GM12878 (cell line): ENCODE measurements around the gene TLR9. TPM values are rescaled to one million over a fixed set of nuclear protein-coding genes. Genes with fewer than 3 reads are reported as not detected.

Source experiments
- ATAC-seq: fragments of 200-7000 bp; cut with Tn5 transposase; 3 replicates; pipeline ENCODE4 v1.9.1; 2020; ENCODE audit warnings: mild to moderate bottlenecking, moderate library complexity
- BruUV-seq: library from RNA; stranded (reverse); fragments of 400-500 nt; replicated peaks from 2 replicates; lab custom pipeline; 2021; lab: Mats Ljungman, UMichigan
- CTCF ChIA-PET: fragments of 300-600 bp; sonication (Branson Sonifier 250); formaldehyde crosslinking; extraction: SDS; loops from one replicate; lab custom pipeline; 2021; ENCODE audit warnings: inconsistent platforms; lab: Yijun Ruan, JAX
- POLR2A ChIA-PET: fragments of 350-600 bp; formaldehyde crosslinking; extraction: SDS; loops from one replicate; lab custom pipeline; 2021; ENCODE audit warnings: inconsistent platforms; lab: Charles Lee
- RAD21 ChIA-PET: fragments of 300-600 bp; sonication (Branson Sonifier 250); formaldehyde crosslinking; loops from one replicate; lab custom pipeline; 2023; ENCODE audit warnings: antibody characterized with exemption; ENCODE audit not compliant: unreplicated experiment; lab: Charles Lee
- SMC1A ChIA-PET: fragments of 300-600 bp; sonication (Branson Sonifier 250); formaldehyde crosslinking; loops from one replicate; lab custom pipeline; 2023; ENCODE audit not compliant: unreplicated experiment, uncharacterized antibody; lab: Charles Lee
- DNase-seq: peaks from one replicate; pipeline ENCODE4 v3.0.0-alpha.2; 2011; ENCODE audit warnings: low read depth, low spot score
- FAIRE-seq: peaks from 3 replicates; lab custom pipeline; 2011; peaks lifted over from hg19 to GRCh38; lab: Jason Lieb, UNC
- H2AFZ ChIP-seq: 2 replicates; pipeline ENCODE4 v1.6.0; 2011; ENCODE audit warnings: low read depth, low read length, control low read depth; ENCODE audit not compliant: control insufficient read depth
- H3K27ac ChIP-seq: 2 replicates; pipeline ENCODE4 v1.5.1; 2011; ENCODE audit warnings: control low read depth; ENCODE audit not compliant: control insufficient read depth, insufficient read depth
- H3K27me3 ChIP-seq, 2 experiments: replicated peaks in 1 of 2; 2 replicates each; pipeline versions ENCODE4 v1.6.0 to v1.6.1; 2011; ENCODE audit warnings: low read length in 1 of 2; ENCODE audit not compliant: control insufficient read depth in 2 of 2, insufficient read depth in 2 of 2
- H3K36me3 ChIP-seq, 2 experiments: 2 replicates each; pipeline ENCODE4 v1.5.1; 2011; ENCODE audit warnings: low read length in 1 of 2; ENCODE audit not compliant: control insufficient read depth in 2 of 2, insufficient read depth in 2 of 2
- H3K4me1 ChIP-seq: 2 replicates; pipeline ENCODE4 v1.6.1; 2011; ENCODE audit warnings: mild to moderate bottlenecking, low read length, moderate library complexity, mixed read lengths; ENCODE audit not compliant: control insufficient read depth, insufficient read depth
- H3K4me2 ChIP-seq: 2 replicates; pipeline ENCODE4 v1.6.0; 2011; ENCODE audit warnings: control low read depth; ENCODE audit not compliant: control insufficient read depth, insufficient read depth
- H3K4me3 ChIP-seq: fragments of 200-600 bp; sonication (generic); 2 replicates; pipeline ENCODE4 v1.5.1; 2016
- H3K79me2 ChIP-seq: 2 replicates; pipeline ENCODE4 v1.6.0; 2011; ENCODE audit warnings: low read length; ENCODE audit not compliant: control insufficient read depth, insufficient read depth
- H3K9ac ChIP-seq: 2 replicates; pipeline ENCODE4 v1.8.0; 2011; ENCODE audit warnings: low read length, control low read depth, mixed read lengths; ENCODE audit not compliant: control insufficient read depth, insufficient read depth
- H3K9me3 ChIP-seq: replicated peaks from 3 replicates; pipeline ENCODE4 v1.5.1; 2011; ENCODE audit warnings: mild to moderate bottlenecking, low read length; ENCODE audit not compliant: control insufficient read depth, insufficient read depth
- H4K20me1 ChIP-seq: 2 replicates; pipeline ENCODE4 v1.6.0; 2011; ENCODE audit not compliant: control insufficient read depth, insufficient read depth
- JUND ChIP-seq: IDR thresholded peaks from 2 replicates; pipeline ENCODE4 v1.6.1; 2012; ENCODE audit warnings: low read depth, mild to moderate bottlenecking, low read length, improper control_type of control experiment, moderate library complexity
- KLF5 ChIP-seq: fragments of 450-650 bp; IDR thresholded peaks from 2 replicates; pipeline ENCODE4 v1.6.1; 2014; ENCODE audit warnings: mild to moderate bottlenecking; ENCODE audit not compliant: partially characterized antibody
- PBX3 ChIP-seq: IDR thresholded peaks from 2 replicates; pipeline ENCODE4 v1.6.1; 2011; ENCODE audit warnings: mild to moderate bottlenecking, low read depth, low read length, moderate library complexity; ENCODE audit not compliant: insufficient replicate concordance
- RBBP5 ChIP-seq: fragments of 200-600 bp; sonication (generic); conservative IDR thresholded peaks from 2 replicates; pipeline ENCODE4 v1.6.1; 2016
- WGBS: methylation state at CpG from one replicate; pipeline ENCODE4 v1.1.6; 2016; ENCODE audit warnings: low lambda C conversion rate; ENCODE audit not compliant: insufficient replicate concordance, insufficient coverage; ENCODE audit errors: missing lambda C conversion rate; 5-methylcytosine and 5-hydroxymethylcytosine counted together
- in situ Hi-C: fragments of 300-500 bp; cut with MboI; formaldehyde crosslinking; loops from 9 replicates; pipeline ENCODE4 v1.14.3; 2018; ENCODE audit warnings: mixed read lengths
- intact Hi-C: fragments of 100-400 bp; cut with micrococcal nuclease; formaldehyde crosslinking; loops from one replicate; pipeline ENCODE4 v1.14.2; 2022; ENCODE audit not compliant: unreplicated experiment
- polyA plus RNA-seq, 11 experiments: library from polyadenylated mRNA; depleted of rRNA in 4 of 11; unstranded in 6 of 11; stranded (reverse) in 5 of 11; fragments of >200 nt; fragmentation: Nextera tagmentation in 4 of 11; fragmentation: Illumina TruSeq in 1 of 11; extraction: Ambion mirVana in 4 of 11; extraction: Trizol in 1 of 11; gene quantifications; 1 replicate in 1 of 11; 2 replicates in 10 of 11; pipeline versions ENCODE4 v1.2.1 to v1.2.3, GENCODE V29; 2011 to 2016; ENCODE audit warnings: inconsistent platforms in 2 of 11, missing spikeins in 2 of 11, low read depth in 1 of 11
- total RNA-seq, 4 experiments: library from RNA; depleted of rRNA in 3 of 4; stranded (reverse); fragments of >200 nt in 3 of 4; fragmentation: Illumina TruSeq in 1 of 4; extraction: Trizol in 1 of 4; gene quantifications; 2 replicates each; pipeline versions ENCODE4 v1.2.1 to v1.2.3, GENCODE V29; 2013 to 2021
- TF ChIP-seq, protein P1 (sequence below): fragments of 450-650 bp; IDR thresholded peaks from 2 replicates; pipeline ENCODE4 v1.6.1; 2017; ENCODE audit warnings: mild to moderate bottlenecking

TLR9 gene
- total and polyA plus RNA-seq, 10 of the 15 experiments (the other 5 are each of a cell fraction or from before 2014, with no cell fraction given), result 0.10 to 4.8 (median 0.53) TPM; not detected in 1

GRCh38 chr3:52217409-52217805 lies 8.0 kb downstream of the TLR9 start:
- H3K4me2 ChIP-seq, result no peak overlapping the region
- BruUV-seq, result no TSS peak
- H3K9ac ChIP-seq, result no peak overlapping the region
- H4K20me1 ChIP-seq, result no peaks in the 10 kb centered on the region
- H3K27me3 ChIP-seq, result no peaks in the 10 kb centered on the region
- intact Hi-C loops, result no loop called here
- POLR2A ChIA-PET, result interaction anchor here (0.8 to 1.5 kb wide), 2 partner anchors 9 to 15 kb away, joined by 4 to 5 read pairs; no protein-coding TSS in a partner anchor
- no peak for TF ChIP-seq KLF5
- TF ChIP-seq PBX3, result no peak
- TF ChIP-seq, protein P1, sequence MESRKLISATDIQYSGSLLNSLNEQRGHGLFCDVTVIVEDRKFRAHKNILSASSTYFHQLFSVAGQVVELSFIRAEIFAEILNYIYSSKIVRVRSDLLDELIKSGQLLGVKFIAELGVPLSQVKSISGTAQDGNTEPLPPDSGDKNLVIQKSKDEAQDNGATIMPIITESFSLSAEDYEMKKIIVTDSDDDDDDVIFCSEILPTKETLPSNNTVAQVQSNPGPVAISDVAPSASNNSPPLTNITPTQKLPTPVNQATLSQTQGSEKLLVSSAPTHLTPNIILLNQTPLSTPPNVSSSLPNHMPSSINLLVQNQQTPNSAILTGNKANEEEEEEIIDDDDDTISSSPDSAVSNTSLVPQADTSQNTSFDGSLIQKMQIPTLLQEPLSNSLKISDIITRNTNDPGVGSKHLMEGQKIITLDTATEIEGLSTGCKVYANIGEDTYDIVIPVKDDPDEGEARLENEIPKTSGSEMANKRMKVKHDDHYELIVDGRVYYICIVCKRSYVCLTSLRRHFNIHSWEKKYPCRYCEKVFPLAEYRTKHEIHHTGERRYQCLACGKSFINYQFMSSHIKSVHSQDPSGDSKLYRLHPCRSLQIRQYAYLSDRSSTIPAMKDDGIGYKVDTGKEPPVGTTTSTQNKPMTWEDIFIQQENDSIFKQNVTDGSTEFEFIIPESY, result no peak
- TF ChIP-seq RBBP5, result no peak
- TF ChIP-seq JUND, result no peak
- ATAC-seq (no peak), FAIRE-seq (no peak), DNase-seq (no peak)
- H3K27ac ChIP-seq, result no peak overlapping the region
- no peak overlapping the region for H2AFZ ChIP-seq
- WGBS, result 82% methylated on average over 10 of the region's 10 CpGs
- CTCF ChIA-PET, result interaction anchor here (1.0 to 6.7 kb wide), 6 partner anchors 8 to 230 kb away, joined by 3 to 53 read pairs (median 6); partner anchors contain the start of gene TLR9
- RAD21 ChIA-PET, result interaction anchor here (0.7 to 1.2 kb wide), 3 partner anchors 64 to 163 kb away, joined by 3 to 4 read pairs (median 3); no protein-coding TSS in a partner anchor
- peaks cover 9 to 15% of the 10 kb centered on the region in 2 experiments for H3K36me3 ChIP-seq
- SMC1A ChIA-PET, result interaction anchor here (10.5 kb wide), 1 partner anchor 120 kb away, joined by 112 read pairs; no protein-coding TSS in a partner anchor
- no peaks in the 10 kb centered on the region for H3K9me3 ChIP-seq
- H3K79me2 ChIP-seq, result no peaks in the 10 kb centered on the region
- in situ Hi-C loops, result no loop called here
- peaks cover 14% of the 10 kb centered on the region for H3K4me1 ChIP-seq
- no peak overlapping the region for H3K4me3 ChIP-seq
